Prostate gland (tissue), 2 donors: ENCODE results near the gene COX8A.

Source experiments
- POLR2A ChIP-seq: fragments of 450-650 bp; IDR thresholded peaks from one replicate; pipeline ENCODE4 v1.6.1; 2016; ENCODE audit warnings: antibody characterized with exemption, mild to moderate bottlenecking
- POLR2AphosphoS5 ChIP-seq: sonication (generic); formaldehyde crosslinking; IDR thresholded peaks from one replicate; pipeline ENCODE4 v1.6.1; 2017; ENCODE audit warnings: antibody characterized with exemption
- TF ChIP-seq, protein P1 (sequence below), 4 experiments: fragments of 200-600 bp in 2 of 4; fragments of 450-650 bp in 2 of 4; sonication (generic) in 2 of 4; IDR thresholded peaks; 1 replicate in 3 of 4; 2 replicates in 1 of 4; pipeline ENCODE4 v1.5.1; 2016 to 2019; ENCODE audit warnings: antibody characterized with exemption in 4 of 4, mild to moderate bottlenecking in 2 of 4, moderate library complexity in 2 of 4

DNA sequence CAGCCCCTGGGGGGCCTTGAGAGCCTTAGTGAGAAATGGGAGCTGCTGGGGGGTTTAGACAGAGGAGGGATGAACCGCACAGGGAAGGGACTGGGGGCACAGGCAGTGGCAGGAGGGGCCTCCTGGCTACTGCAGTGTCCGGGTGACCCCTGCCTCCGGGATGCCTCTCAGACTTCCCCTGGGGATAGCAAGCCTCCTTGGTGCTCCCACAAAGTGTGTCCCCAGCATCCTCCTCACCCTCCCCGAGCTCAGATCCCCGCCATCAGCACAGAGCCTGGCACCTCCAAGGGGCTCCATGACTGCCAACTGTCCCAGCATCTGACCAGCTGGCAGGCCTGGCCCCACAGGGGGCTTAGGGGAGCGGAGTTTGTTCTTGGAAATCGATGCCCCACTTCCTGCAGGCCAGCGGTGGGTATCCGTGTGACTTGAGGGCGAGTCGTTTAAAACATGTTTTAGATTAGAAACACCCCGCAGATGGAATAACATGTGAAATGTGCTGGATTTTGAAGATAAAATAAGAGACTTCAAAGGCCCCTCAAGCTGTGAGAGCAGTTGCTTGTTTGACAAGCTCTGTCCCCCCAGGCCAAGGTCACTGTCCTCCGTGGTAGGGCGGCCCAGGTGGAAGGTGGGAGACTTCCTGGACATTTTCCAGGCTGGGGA lies 47.8 kb downstream of the COX8A start:
- TF ChIP-seq, protein P1, sequence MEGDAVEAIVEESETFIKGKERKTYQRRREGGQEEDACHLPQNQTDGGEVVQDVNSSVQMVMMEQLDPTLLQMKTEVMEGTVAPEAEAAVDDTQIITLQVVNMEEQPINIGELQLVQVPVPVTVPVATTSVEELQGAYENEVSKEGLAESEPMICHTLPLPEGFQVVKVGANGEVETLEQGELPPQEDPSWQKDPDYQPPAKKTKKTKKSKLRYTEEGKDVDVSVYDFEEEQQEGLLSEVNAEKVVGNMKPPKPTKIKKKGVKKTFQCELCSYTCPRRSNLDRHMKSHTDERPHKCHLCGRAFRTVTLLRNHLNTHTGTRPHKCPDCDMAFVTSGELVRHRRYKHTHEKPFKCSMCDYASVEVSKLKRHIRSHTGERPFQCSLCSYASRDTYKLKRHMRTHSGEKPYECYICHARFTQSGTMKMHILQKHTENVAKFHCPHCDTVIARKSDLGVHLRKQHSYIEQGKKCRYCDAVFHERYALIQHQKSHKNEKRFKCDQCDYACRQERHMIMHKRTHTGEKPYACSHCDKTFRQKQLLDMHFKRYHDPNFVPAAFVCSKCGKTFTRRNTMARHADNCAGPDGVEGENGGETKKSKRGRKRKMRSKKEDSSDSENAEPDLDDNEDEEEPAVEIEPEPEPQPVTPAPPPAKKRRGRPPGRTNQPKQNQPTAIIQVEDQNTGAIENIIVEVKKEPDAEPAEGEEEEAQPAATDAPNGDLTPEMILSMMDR (IDR thresholded peaks at IDR 0.05): no peak
- TF ChIP-seq POLR2A: no peak
- no peak for TF ChIP-seq POLR2AphosphoS5
